DOHH2 (cell line): ENCODE data around the gene MTPN.

Source experiments
- CTCF ChIP-seq: fragments of 200-600 bp; sonication (generic); IDR thresholded peaks from one replicate; pipeline ENCODE4 v1.5.1; 2014; ENCODE audit warnings: antibody characterized with exemption, mild to moderate bottlenecking, low read depth, low read length; ENCODE audit not compliant: poor library complexity, severe bottlenecking
- EZH2phosphoT487 ChIP-seq: fragments of 200-600 bp; sonication (generic); IDR thresholded peaks from 2 replicates; pipeline ENCODE4 v1.6.1; 2017; ENCODE audit warnings: borderline replicate concordance, mild to moderate bottlenecking, antibody characterized with exemption, low read length, moderate library complexity, mixed read lengths

- TF ChIP-seq CTCF, result no peak
- no peak for TF ChIP-seq EZH2phosphoT487
Observed at GRCh38 chr7:135924302-135924701, 52.9 kb downstream of the MTPN start.
